ENCODE measurements around the gene ADISSP.
"Not testable (repeated sequence)": the region's sequence is repeated elsewhere in the genome, so short reads cannot be mapped to it uniquely, and the experiment has no call there.

DNA sequence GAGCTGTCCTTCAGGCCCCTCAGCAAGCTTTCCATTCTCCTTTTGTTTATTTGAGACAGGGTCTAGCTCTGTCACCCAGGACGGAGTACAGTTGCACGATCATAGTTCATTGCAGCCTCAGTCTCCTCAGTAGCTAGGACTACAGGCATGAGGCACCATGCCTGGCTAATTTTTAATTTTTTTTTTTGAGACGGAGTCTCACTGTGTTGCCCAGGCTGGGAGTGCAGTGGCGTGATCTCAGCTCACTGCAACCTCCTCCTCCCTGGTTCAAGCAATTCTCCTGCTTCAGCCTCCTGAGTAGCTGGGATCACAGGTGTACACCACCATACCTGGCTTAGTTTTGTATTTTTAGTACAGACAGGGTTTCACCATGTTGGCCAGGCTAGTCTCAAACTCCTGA, 21.6 kb upstream of the ADISSP start:
- TF ChIP-seq, protein P1, sequence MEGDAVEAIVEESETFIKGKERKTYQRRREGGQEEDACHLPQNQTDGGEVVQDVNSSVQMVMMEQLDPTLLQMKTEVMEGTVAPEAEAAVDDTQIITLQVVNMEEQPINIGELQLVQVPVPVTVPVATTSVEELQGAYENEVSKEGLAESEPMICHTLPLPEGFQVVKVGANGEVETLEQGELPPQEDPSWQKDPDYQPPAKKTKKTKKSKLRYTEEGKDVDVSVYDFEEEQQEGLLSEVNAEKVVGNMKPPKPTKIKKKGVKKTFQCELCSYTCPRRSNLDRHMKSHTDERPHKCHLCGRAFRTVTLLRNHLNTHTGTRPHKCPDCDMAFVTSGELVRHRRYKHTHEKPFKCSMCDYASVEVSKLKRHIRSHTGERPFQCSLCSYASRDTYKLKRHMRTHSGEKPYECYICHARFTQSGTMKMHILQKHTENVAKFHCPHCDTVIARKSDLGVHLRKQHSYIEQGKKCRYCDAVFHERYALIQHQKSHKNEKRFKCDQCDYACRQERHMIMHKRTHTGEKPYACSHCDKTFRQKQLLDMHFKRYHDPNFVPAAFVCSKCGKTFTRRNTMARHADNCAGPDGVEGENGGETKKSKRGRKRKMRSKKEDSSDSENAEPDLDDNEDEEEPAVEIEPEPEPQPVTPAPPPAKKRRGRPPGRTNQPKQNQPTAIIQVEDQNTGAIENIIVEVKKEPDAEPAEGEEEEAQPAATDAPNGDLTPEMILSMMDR (conservative IDR thresholded peaks at IDR 0.05; ENCODE audit: low read depth, low read length), result not testable (repeated sequence)
- TF ChIP-seq EZH2phosphoT487 (IDR thresholded peaks at IDR 0.05; ENCODE audit: borderline replicate concordance, low read length); EZH2 (IDR thresholded peaks at IDR 0.05; ENCODE audit: low read length, unreplicated experiment): not testable (repeated sequence)
